C4-2B (cell line): ENCODE results near the gene GPR142.
"Not testable (repeated sequence)": the region's sequence is repeated elsewhere in the genome, so short reads cannot be mapped to it uniquely, and the experiment has no call there.

Experiments used
- H3K27ac ChIP-seq: fragments of 450-650 bp; 2 replicates; pipeline ENCODE4 v1.5.1; 2017
- ZFX ChIP-seq: fragments of 450-650 bp; IDR thresholded peaks from 2 replicates; pipeline ENCODE4 v1.6.1; 2017
- TF ChIP-seq, protein P1 (sequence below): fragments of 450-650 bp; conservative IDR thresholded peaks from 2 replicates; pipeline ENCODE4 v1.5.1; 2017; ENCODE audit warnings: mild to moderate bottlenecking

The GPR142 gene

DNA sequence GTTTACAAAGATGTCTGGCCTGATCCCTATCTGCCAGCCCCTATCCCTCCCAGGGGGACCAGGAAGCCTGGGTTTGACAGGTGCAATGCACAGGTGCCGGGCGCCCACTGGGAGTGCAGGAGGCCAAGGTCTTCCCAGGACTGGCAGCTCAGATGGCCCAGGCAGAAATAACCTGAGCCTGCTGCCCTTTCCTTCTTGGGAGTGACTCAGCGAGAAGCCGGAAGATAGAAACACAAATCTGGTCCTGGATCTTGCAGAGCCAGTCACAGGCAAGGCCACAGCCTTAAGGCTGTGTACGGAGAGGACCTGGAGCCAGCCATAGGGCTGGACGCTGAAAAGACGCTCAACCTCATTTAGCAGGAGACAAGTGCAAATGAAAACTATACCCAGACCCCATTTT, 27.7 kb downstream of the GPR142 start:
- TF ChIP-seq, protein P1, sequence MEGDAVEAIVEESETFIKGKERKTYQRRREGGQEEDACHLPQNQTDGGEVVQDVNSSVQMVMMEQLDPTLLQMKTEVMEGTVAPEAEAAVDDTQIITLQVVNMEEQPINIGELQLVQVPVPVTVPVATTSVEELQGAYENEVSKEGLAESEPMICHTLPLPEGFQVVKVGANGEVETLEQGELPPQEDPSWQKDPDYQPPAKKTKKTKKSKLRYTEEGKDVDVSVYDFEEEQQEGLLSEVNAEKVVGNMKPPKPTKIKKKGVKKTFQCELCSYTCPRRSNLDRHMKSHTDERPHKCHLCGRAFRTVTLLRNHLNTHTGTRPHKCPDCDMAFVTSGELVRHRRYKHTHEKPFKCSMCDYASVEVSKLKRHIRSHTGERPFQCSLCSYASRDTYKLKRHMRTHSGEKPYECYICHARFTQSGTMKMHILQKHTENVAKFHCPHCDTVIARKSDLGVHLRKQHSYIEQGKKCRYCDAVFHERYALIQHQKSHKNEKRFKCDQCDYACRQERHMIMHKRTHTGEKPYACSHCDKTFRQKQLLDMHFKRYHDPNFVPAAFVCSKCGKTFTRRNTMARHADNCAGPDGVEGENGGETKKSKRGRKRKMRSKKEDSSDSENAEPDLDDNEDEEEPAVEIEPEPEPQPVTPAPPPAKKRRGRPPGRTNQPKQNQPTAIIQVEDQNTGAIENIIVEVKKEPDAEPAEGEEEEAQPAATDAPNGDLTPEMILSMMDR: no peak
- peak; percentile 17; the same call in 1 of the 2 replicates for TF ChIP-seq ZFX
- H3K27ac ChIP-seq: peak overlapping the region; percentile 36

DNA sequence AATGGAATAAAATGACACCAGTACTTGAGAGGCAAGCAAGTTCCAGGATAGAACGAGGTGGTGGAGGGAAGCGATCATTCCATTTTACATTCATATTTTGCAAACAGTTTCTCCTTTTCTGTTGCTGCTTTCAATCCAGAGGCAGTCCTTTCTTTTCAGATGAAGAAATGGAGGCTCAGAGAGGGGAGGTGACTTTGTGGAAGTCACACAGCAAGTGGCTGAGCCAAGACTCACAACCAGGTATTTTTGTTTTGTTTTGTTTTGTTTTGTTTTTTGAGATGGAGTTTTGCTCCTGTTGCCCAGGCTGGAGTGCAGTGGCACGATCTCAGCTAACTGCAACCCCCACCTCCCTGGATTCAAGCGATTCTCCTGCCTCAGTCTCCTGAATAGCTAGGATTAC, 29.3 kb downstream of the GPR142 start:
- no peak for TF ChIP-seq ZFX
- TF ChIP-seq, protein P1: no peak

DNA sequence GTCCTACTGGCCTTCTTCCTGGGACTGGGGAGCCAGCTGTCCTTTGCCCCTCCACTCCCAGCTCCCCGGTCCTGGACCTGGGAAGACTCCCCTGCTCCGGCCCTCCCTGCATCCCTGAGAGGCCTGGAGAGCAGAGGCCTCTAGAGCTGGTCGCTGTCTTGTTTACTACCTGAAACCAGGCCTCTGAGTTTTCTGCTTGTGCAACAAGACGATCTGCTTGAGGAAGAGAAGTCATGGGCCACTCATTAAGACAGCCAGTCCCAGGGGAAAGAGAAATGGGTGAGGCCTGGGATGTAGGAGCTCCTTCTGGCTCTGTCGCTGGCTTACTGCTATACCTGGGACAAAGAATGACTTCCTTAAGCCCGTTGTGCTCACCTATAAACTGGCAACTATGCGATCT, 34.7 kb downstream of the GPR142 start:
- no peak overlapping the region for H3K27ac ChIP-seq
- TF ChIP-seq ZFX: no peak
- TF ChIP-seq, protein P1: no peak

More for the DNA sequence above, 29.3 kb downstream of the GPR142 start:
- H3K27ac ChIP-seq: no peak overlapping the region

DNA sequence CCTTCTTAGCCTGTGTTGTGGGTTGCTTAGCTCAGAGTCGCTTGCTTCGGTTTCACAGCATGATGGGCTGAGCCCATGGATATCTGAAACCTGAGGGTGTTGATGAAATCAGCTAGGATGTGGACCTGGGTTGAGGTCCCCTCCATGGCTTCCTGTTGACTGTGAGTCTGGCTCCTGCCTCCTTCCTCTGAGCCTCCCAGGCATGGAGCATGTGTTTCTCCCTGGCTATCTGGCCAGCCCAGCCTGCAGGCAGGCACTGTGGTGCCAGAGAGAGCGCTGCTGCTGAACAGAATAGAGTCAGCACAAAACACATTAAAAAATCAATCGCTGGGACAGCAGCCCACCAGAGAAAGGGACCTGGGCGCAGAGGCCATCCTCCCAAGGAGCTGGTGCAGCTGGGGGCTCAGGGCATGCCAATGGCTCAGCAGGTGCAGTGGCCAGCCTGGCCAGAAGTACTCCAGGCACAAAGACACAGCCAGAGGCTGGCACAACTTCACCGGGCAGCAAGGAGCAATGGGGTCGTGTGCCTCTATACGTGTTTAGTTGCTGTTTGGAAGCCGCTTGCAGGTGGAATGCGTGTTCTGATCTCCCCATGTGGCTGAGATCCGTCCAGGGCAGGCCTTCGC, 36.3 kb downstream of the GPR142 start:
- TF ChIP-seq, protein P1: no peak
- TF ChIP-seq ZFX: no peak

DNA sequence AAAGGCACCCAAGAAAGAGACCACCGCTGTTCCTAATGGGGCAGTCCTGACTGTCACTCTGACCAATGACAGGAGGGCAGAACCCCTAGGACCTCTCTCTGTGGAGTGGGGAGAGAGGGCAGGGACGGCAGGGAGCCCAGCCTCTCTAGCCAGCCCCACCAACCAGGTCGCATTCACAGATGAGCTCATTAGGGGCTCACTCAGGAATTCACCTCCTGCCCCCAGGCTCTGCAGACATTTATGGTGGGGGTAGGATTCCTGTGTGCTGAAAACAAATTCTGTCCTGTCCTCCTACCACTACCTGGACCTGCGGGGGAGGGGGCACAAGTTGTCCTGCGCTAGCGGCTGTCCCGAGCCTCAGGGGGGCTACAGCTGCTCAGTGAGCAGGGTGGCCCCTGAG, 36.9 kb downstream of the GPR142 start:
- no peak for TF ChIP-seq ZFX
- H3K27ac ChIP-seq: no peak overlapping the region

More for the DNA sequence above, 36.3 kb downstream of the GPR142 start:
- no peak overlapping the region for H3K27ac ChIP-seq

DNA sequence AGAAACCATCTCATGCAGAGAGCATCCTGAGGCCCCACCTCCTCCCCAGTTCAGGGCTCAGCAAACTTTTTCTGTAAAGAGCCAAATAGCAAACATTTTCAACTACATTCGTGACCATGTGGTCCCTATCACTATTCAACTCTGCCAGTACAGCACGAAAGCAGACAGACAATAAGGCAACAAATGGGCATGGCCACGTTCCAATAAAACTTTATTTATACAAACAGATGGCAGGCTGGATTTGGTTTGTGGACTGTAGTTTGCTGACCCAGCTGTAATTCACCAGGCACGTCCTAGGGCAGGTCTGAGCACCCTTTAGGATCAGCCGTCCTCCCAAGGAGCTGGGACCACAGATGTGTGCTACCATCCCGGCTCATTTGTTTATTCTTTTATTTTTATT, 37.5 kb downstream of the GPR142 start:
- no peak for TF ChIP-seq ZFX
- TF ChIP-seq, protein P1: no peak
- no peak overlapping the region for H3K27ac ChIP-seq

DNA sequence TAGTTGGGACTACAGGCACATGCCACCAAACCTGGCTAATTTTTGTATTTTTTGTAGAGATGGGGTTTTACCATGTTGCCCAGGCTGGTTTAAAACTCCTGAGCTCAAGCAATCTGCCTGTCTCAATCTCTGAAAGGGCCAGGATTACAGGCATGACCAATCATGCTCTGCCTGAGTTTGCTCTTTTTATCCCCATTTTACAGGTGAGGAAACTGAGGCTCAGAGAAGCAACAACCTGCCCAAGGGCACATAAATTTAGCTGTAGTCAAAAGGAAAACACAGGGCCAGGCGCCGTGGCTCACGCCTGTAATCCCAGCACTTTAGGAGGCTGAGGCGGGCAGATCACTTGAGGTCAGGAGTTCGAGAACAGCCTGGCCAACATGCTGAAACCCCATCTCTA, 38.0 kb downstream of the GPR142 start:
- H3K27ac ChIP-seq: not testable (repeated sequence)

DNA sequence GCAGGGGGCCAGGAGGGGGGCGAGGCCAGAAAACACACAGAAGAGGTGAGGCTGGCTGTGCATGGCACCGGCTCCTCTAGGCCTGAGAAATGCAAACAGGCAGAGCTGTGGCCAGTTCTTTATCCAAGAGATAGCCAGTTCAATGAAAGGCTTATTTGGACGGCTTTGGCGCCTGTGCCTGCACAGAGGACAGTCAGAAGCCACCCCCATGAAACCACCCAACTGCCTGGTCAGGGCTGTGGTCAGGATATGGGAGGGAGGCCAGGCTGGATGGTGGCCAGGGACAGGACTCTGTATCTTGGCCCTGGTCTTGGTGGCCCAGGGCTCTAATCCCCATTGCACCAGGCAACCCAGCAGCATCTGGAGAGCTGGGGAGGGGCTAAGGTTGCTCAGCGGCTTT, 40.1 kb downstream of the GPR142 start:
- no peak for TF ChIP-seq ZFX
- TF ChIP-seq, protein P1: no peak
- no peak overlapping the region for H3K27ac ChIP-seq
